HG03108 (cell line): ENCODE measurements around the gene ZNF296.
"Not testable (repeated sequence)": the region's sequence is repeated elsewhere in the genome, so short reads cannot be mapped to it uniquely, and the experiment has no call there.

ENCODE experiments used
- ATAC-seq: cut with Tn5 transposase; IDR thresholded peaks from one replicate; pipeline ENCODE4 v1.9.1; 2021; ENCODE audit warnings: moderate library complexity; ENCODE audit not compliant: unreplicated experiment

Gene ZNF296

DNA sequence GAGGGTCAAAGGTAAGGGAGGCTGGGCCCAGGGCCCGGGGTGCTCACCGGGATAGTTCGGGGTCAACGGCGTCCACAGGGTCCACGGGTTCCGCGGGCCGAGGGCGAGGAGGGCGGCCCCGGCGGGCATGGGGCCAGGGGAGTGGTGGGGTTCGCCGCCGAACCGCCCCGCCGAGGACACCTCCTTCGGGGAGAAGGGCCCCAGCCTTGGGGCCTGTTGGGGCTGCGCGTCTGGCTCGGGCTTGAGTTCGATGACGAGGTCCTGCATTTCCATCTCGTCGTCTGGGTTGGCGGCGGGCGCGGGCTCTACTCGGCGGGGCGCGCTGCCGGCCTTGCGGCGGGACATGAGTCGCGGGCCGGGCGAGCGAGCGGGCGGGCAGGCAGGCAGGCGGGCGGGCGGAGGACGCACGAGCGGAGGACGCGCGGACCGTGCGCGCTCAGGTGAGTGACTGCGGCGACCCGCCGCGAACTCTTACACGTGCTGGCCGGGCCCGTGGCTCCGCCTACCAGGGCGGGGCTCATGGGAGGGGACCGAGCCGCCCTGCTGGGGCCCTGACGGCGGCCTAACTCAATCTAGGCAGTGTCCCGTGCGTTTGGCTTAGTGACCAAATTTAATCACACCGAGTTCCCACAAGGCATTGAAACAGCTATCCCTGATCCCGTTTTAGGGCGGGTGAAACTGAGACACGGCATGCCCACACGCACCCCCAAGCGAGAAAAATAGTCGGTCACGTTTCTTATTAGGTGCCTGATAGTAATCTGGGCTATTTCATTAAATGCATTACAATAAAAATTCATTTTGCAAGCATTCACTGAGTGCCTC lies at the start of gene ZNF296:
Gene ZNF296, minus strand, starts transcription at position 450 of the 822 bp plus-strand sequence. Its CDS starts 105 bp downstream, at position 345.
- peak; percentile 39 for ATAC-seq

DNA sequence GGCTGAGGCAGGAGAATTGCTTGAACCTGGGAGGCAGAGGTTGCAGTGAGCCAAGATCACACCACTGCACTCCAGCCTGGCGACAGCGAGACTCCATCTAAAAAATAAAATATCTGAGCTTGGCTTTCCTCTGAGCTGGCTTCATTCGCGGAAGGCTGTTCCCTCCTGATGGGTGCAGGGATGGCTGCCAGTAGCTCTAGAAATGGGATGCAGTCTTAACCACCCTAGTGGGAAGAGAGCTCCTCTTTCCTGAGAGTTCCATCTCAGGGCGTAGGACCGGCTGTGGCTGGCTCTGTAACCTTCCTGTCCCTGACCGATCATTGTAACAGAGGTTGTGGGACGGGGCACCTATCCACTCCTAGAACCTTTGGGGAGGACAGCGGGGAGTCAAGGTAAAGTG lies 49.1 kb upstream of the ZNF296 start:
- no peak for ATAC-seq

DNA sequence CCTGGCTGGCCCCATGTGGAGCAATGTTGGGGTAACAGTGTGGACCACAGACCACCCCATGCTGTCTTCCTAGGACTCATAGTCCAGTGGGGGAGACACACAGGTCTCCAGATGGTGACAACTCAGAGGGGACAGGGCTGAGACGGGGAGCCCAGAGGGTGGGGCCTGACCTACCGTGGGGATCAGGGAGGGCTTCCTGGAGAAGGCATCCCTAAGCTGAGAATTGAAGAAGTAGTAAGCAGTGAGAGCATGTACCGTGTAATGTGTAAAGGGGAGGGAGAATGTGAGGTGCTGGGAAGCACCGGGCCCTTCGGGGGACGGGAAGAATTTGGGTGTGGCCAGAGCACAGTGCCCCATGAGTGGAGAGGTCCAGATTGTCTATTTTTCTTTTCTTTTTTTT lies 47.7 kb upstream of the ZNF296 start:
- no peak for ATAC-seq

DNA sequence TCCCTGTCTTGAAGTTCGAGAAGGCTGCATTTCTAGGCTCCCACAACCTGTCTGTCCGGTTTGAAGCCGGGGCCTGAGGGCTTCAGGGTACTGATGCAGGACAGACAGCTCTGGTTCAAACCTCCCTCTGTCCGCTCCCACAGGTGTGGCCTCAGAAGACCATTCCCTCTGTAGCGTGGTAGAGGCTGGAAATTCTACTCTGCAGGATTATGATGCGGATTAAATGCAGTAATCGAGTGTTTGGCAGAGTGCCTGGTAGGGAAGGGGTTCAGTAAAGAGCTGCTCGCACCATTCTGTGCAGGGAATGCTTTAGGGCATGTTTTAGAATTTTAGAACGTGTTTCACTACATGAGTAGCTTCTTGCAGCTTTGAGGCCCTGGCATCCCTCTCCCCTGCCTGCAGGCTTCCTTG lies 47.2 kb upstream of the ZNF296 start:
- no peak for ATAC-seq

DNA sequence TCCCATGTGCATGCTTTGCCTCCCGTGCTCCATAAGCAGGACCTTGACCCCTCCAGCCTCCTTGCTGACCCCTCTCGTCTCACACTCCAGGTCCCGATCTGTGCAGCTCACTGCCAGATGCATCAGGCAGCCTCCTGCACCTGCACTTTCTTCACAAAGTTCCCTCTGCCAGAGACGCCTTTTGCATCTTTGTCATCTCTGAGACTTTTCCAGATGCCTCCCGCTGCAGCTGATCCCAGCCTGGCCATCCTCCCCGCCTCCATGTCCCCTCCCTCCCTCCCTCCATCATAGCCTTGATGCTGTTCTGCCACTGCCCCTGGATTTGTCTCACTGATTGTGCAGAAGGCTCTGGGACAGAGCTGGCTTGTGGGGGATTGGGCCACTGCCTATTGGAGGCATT lies 46.6 kb upstream of the ZNF296 start:
- ATAC-seq, result no peak

DNA sequence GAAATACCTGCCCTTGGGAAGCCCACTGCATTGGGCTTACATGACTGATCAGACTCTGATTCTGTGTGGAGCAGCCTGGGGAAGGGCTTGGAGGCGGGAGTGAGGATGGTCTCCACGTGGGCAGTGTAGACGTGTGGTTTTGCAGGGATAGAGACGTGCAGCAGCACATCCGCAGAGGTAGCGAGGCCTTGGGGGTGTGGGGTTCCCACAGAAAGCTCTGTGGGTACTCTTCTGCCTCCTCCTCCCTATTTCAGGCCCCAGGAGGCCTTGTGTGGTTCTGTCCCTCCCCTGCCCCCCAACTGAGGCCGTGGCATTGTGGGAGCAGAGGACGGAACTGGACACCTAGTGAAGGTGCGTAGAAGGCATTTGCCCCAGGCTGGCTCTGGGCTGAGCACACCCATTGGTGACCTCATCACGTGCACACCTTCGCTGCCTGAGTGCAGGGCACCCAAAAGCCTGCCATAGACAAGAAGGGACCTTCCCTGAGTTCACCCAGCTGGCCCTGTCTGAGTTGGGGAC lies 45.6 kb upstream of the ZNF296 start:
- ATAC-seq, result no peak

DNA sequence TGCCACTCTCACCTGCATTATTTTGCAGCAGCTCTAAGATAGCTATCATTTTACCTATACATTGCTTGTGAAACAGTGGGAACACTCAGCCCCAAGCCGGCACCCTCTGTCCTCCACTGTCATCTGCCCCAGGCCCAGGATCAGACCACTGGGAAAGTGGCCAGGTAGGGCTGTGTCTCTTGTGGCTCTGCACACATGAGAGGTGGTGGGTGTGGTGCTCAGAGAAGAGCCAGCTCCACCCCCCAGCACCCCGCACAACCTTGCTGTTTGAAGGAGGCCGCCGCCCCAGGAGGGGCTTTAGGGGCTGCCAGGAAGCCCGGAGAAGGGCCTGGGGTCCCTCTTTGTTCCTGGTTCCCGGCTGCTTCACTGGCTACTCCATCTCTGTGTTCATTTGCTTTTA lies 43.3 kb upstream of the ZNF296 start:
- ATAC-seq, result no peak

DNA sequence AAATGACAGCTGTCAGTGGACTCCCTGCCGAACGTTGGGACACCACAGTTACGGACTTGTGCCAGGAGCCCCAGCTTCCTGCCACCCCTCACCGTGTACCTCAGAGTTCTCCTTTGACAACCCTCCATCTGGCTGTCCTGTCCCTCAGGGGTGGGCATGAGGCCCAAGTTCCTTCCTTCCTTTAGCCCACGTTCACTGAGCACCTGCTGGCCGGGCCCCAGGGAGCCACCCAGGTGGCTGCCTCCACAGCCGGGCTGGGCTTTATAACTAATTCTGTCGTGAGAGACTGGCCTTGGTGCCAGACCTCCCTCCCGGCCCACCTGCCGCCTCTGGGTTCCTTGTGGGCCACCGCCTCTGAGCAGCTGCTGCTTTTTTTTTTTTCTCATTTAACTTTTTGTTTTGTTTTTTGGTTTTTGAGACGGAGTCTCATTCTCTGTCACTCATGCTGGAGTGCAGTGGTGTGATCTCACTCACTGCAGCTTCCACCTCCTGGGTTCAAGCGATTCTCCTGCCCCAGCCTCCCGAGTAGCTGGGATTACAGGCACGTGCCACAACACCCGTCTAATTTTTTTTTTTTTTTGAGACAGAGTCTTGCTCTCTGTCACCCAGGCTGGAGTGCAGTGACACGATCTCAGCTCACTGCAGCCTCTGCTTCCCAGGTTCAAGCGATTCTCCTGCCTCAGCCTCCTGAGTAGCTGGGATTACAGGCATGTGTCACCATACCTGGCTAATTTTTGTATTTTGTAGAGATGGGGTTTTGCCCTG lies 42.5 kb upstream of the ZNF296 start:
- ATAC-seq, result peak; percentile 40

DNA sequence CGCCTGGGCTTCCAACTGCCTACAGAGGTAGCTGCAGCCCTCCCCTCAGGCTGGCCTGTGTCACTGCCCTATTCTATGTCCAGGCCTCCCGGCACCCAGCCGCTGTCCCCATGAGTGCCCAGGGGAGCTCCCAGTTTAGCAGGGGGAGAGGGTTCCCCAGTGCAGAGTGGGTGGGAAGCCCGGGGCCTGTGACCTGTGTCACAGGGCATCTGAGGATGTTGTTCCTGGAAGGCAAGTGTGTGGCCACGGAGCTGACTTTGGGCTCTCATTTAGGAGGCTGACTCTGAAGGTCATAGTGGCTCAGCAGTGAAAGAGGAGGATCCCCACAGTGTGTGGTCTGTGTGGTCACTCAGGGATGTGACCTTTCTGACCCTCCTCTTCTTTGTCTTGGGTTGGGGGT lies 41.8 kb upstream of the ZNF296 start:
- no peak for ATAC-seq

DNA sequence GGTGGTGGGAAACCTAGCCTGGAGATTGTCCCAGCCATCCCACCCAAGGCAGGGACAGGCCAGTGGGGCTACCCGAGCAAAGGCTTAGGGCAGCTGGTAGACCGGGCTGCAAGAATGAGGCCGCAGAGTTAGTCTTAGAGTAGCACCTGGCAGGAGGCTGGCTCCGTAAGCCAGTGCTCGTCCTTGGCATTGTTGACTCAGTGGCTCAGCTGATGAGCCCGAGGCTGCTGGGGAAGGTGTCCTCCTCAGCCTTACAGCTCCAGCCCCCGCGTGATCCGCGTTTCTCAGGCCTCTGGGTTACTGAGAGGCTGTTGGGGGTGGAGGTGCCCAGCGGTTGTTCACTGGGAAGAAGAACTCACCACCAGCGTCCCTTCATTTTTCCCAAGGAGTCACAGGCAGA lies 41.4 kb upstream of the ZNF296 start:
- no peak for ATAC-seq

DNA sequence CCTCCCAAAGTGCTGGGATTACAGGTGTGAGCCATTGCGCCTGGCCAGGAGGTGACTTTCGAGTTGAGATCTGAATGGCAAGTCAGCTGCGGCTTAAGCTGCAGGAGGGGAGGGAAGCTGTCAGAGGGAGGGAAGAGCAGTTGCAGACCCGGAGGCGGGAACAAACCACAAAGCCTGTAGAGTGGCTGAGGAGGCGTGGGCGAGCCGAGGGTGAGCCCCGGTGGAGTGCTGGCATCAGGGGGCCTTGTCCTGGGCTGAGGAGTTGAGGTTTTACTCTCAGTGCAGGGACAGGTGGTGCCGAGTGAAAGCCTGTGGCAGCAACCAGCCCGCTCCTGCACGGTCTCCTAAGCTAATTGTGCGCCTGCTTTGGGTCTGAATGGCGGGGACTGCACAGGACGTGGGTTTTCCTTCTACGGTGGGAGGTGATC lies 40.9 kb upstream of the ZNF296 start:
- ATAC-seq, result no peak

DNA sequence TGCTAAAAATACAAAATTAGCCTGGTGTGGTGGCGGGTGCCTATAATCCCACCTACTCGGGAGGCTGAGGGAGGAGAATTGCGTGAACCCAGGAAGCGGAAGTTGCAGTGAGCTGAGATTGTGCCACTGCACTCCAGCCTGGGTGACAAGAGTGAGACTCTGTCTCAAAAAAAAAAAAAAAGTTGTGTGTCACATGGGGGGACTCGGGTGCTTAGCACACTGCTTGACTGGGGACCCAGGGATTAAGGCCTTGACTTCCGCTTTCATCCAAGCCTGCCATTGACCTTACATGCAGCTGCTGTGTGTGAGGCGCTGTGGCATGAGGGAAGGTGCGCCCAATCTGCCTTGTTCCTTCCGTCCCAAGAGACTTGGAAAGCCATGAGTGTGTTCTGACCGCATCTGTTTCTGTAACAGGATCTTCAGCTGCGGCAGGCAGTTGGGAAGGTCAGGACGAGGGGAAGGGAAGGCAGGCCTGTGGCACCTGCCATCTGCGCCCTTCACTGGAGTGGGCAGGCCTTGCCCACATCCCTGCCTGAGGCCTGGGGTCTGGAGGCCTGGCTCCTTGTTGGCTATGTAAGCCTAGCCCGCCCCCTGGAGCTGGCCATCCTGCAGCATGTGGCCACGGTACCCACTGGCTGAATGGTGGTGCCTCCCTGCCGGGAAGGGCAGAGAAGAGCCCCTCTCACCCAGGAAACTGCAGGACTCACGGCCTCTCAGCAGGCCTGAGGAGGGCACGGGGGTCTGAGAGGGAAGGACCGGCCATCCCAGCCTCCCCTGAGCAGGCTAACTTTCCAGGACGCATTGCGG lies 39.7 kb upstream of the ZNF296 start:
- ATAC-seq, result no peak

DNA sequence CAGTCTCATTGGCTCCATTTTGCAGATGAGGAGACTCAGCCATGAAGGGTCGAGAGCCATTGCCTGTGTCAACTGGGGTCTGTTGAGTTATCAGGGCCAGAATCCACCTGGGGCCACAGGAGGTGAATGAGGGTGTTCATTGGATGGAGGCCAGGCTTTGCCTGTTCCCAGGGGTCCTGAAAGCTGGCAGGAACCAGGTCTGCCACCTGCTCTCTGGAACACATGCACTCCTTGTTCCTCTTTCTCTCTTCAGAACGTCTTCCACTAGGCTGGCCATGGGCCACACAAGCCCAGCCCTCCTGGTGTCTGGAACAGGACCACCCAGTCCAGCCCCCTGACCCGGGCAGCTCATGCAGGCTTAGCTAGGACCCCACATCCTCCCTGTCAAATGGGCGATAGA lies 37.8 kb upstream of the ZNF296 start:
- ATAC-seq, result no peak

DNA sequence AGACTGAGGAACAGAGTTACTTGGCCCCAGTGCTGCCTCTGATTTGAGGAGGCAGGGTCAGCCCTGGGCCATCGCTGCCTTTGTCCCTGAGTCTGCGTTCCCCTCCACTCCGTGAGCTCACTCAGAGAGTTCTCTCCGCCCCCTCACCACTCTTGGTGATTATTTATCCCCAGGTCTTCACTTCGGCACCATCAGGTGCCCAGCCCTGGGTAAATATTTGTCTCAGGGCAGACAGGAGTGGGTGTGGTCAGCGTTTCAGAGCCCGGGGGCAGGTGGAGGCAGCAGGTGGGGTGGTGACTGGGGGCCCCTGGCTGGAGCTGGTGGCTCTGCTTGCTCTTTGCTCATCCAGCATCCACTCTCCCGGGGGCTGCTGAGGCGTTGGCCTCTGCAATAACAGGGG lies 37.4 kb upstream of the ZNF296 start:
- no peak for ATAC-seq

DNA sequence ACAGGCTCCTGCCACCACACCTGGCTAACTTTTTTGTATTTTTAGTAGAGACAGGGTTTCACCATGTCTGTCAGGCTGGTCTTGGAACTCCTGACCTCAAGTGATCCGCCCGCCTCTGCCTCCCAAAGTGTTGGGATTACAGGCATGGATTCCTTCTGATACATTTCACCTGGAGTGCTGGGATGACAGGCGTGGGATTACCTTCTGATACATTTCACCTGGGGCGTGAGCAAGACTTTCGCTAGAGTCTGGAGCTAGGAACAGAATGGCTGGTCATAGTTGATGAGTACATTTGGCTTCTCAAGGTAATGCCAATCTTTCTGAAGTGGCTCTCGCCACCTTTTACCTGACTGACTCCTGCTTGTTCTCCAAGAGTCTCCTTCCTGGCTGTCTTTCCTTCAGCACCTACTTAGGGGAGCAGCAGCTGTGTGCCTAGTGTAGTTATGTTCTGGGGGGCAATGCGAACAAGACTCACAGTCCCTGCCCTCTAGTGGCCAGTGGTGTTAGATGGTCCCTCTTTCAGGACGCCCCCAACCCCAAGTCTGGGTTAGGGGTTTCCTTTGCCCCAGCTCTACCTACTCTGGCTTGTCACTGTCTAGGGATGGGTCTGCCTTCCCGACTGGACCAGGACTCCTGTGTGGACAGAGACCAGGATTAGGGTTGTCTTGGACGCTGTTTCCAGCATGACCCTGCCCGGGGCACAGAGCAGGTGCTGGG lies 36.0 kb upstream of the ZNF296 start:
- no peak for ATAC-seq

DNA sequence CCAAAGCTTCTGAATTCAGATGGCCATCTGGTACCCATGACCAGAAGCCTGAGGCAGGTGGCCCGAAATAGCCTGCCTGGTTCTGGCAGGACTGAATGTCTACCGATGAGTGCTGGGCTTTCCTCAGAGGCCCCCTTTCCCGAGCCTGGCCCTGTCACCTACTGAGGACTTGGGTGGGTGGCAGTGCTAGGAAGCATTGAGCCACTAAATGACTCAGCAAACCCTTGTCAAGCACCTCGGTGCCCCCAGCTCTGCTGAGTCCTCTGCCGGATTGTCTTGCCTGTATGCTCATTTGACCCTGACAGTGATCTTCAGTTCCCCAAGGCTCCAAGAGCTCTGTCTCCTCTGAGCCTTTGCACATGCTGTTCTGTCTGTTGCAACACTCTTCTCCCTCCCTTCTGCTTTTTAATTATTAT lies 34.6 kb upstream of the ZNF296 start:
- no peak for ATAC-seq

DNA sequence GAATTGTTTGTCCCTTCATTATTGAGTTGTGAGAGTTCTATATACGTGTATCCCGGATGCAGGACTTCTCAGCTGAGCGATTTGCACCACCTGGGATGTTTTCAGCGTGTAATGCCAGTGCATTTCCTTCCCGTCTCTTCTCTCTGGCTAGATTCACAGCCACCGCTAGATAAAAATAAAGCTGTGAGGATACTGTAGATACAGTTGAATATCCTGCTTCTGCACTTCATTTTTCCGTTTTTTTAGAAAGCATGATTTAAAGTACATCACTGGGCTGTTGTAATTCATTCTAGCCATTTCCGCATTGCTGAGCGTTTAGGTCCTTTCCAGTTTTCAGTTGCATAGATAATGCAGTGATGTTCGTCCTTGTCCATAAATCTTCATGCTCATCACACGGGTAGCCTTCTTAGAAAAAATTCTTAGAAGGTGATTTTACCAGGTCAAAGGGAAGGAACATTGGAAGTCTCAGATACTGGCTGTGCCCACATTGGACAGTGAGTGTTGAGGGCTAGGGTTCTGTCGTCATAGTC lies 31.4 kb upstream of the ZNF296 start:
- ATAC-seq, result no peak

DNA sequence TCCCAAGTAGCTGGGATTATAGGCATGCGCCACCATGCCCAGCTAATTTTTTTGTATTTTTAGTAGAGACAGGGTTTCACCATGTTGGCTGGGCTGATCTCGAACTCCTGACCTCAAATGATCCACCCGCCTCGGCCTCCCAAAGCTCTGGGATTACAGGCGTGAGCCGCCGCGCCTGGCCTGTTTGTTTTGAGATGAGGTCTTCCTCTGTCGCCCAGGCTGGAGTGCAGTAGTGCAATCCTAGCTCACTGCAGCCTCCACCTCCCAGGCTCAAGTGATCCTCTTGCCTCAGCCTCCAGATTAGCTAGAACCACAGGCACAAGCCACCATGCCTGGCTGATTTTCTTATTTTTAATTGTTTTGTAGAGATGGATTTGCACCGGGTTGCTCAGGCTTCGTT lies 30.1 kb upstream of the ZNF296 start:
- ATAC-seq, result not testable (repeated sequence)

DNA sequence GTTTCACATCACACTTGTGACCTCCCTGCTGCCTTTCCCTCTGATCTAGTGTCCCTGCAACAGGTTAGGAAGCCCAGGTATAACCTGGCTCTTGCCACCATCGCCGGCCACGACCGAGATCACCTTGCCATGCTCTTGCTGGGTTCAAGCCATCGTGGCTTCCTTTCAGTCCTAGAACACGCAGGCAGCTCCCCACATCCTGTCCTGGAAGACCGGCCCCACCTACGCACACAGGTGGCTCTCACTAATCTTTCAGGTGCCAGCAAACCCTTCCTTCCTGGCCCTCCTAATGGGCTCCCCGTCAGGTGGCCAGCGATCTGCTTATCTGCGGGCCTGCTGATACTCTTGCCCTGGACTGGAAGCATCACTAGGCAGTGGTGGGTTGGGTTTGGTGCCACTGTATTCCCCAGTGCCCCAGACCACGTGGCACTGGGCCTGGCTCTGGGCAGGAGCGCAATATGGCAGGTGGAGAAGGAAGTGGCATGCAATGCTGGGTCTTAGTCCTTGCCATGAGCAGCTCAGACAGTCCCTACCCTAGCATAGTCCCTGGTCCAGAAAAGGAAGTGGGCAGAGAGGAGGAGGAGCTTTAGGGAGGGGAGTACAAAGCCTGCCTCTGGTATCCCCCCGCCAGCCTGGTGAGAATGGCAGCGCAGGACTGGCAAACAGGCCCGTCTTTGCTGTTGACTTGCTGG lies 28.5 kb upstream of the ZNF296 start:
- no peak for ATAC-seq
